ENCODE data around the gene ME3.

ME3 gene

GRCh38 chr11:86593833-86594232 lies 78.6 kb downstream of the ME3 start:
- Histone ChIP-seq H3K4me1 (ENCODE audit: low read depth, poor library complexity, severe bottlenecking) (peaks cover 45% of the 10 kb centered on the region), H3K27ac (no peak overlapping the region), H3K79me2 (ENCODE audit: insufficient read depth, low read depth) (no peaks in the 10 kb centered on the region), H3K27me3 (ENCODE audit: insufficient read depth, low read depth) (no peaks in the 10 kb centered on the region), H3K36me3 (ENCODE audit: insufficient read depth) (no peaks in the 10 kb centered on the region), H4K20me1 (ENCODE audit: insufficient read depth) (no peaks in the 10 kb centered on the region), H3K4me2 (peak overlapping the region; percentile 60; the same call in 1 of the 2 replicates), H3K9ac (no peak overlapping the region), H2AFZ (ENCODE audit: low read depth) (no peak overlapping the region), H3K4me3 (IDR thresholded peaks at IDR 0.05; ENCODE audit: insufficient read depth, low read depth, low read length) (no peak overlapping the region)
- no peak for TF ChIP-seq CTCF (conservative IDR thresholded peaks at IDR 0.05; ENCODE audit: low read depth, low read length)

GRCh38 chr11:86592659-86593451 lies 79.6 kb downstream of the ME3 start:
- peak overlapping the region; percentile 26; the same call in 1 of the 2 replicates for H3K27ac ChIP-seq
- H3K79me2 ChIP-seq (ENCODE audit: insufficient read depth, low read depth) = no peaks in the 10 kb centered on the region
- peak overlapping the region; percentile 60 for H3K4me2 ChIP-seq
- peak overlapping the region; percentile 11; the same call in 1 of the 2 replicates for H2AFZ ChIP-seq (ENCODE audit: low read depth)
- no peaks in the 10 kb centered on the region for H3K36me3 ChIP-seq (ENCODE audit: insufficient read depth)
- peak overlapping the region; percentile 4; the same call in 1 of the 2 replicates for H3K9ac ChIP-seq
- peaks cover 45% of the 10 kb centered on the region for H3K4me1 ChIP-seq (ENCODE audit: low read depth, poor library complexity, severe bottlenecking)
- H3K27me3 ChIP-seq (ENCODE audit: insufficient read depth, low read depth) = no peaks in the 10 kb centered on the region
- no peak for TF ChIP-seq CTCF (conservative IDR thresholded peaks at IDR 0.05; ENCODE audit: low read depth, low read length)
- no peak overlapping the region for H3K4me3 ChIP-seq (IDR thresholded peaks at IDR 0.05; ENCODE audit: insufficient read depth, low read depth, low read length)
- H4K20me1 ChIP-seq (ENCODE audit: insufficient read depth) = no peaks in the 10 kb centered on the region

DNA sequence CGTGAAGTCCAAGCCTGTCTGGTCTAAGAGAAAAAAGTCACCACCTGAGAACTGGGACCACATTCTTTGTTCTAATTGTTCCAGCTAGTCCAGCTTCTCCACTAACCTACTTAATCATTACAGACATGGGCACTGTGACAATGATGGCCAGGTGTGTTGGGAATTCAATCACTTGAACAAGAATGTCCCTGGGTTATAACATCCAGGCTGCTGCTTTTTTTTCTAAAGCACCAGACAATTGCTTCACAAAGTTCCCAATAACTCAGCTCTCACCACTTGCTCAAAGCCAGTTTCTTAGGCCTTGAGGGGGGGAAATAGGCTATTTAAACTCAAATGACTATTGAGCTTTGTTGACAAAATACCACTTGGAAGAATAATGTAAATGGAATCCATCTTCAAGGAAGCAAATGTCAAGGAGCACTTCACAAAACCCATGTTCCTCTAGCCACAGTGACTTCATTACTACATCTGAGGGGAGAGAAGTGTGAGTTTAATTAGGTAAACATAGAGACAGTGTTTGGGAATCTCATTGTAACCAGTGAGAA lies 80.3 kb downstream of the ME3 start:
- H3K4me1 ChIP-seq (ENCODE audit: low read depth, poor library complexity, severe bottlenecking) = peaks cover 45% of the 10 kb centered on the region
- no peak for TF ChIP-seq CTCF (conservative IDR thresholded peaks at IDR 0.05; ENCODE audit: low read depth, low read length)
- H3K27ac ChIP-seq = peak overlapping the region; percentile 26; the same call in 1 of the 2 replicates
- no peaks in the 10 kb centered on the region for H3K79me2 ChIP-seq (ENCODE audit: insufficient read depth, low read depth)
- peak overlapping the region; percentile 4; the same call in 1 of the 2 replicates for H3K9ac ChIP-seq
- H3K27me3 ChIP-seq (ENCODE audit: insufficient read depth, low read depth) = no peaks in the 10 kb centered on the region
- H3K36me3 ChIP-seq (ENCODE audit: insufficient read depth) = no peaks in the 10 kb centered on the region
- no peak overlapping the region for H3K4me3 ChIP-seq (IDR thresholded peaks at IDR 0.05; ENCODE audit: insufficient read depth, low read depth, low read length)
- peak overlapping the region; percentile 60 for H3K4me2 ChIP-seq
- H2AFZ ChIP-seq (ENCODE audit: low read depth) = no peak overlapping the region
- no peaks in the 10 kb centered on the region for H4K20me1 ChIP-seq (ENCODE audit: insufficient read depth)

GRCh38 chr11:86591631-86592030 lies 80.8 kb downstream of the ME3 start:
- Histone ChIP-seq H3K79me2 (ENCODE audit: insufficient read depth, low read depth) (no peaks in the 10 kb centered on the region), H3K4me3 (IDR thresholded peaks at IDR 0.05; ENCODE audit: insufficient read depth, low read depth, low read length) (no peak overlapping the region), H3K27ac (no peak overlapping the region), H3K4me2 (no peak overlapping the region), H3K4me1 (ENCODE audit: low read depth, poor library complexity, severe bottlenecking) (peaks cover 45% of the 10 kb centered on the region), H4K20me1 (ENCODE audit: insufficient read depth) (no peaks in the 10 kb centered on the region), H2AFZ (ENCODE audit: low read depth) (no peak overlapping the region), H3K27me3 (ENCODE audit: insufficient read depth, low read depth) (no peaks in the 10 kb centered on the region), H3K36me3 (ENCODE audit: insufficient read depth) (no peaks in the 10 kb centered on the region), H3K9ac (no peak overlapping the region)
- no peak for TF ChIP-seq CTCF (conservative IDR thresholded peaks at IDR 0.05; ENCODE audit: low read depth, low read length)
